Coronary artery (tissue), 2 donors: ENCODE results near the gene KLK7.
A peak's percentile ranks its signal among the peaks of the same experiment; 100 is the strongest.

Source experiments
- DNase-seq: peaks from one replicate; pipeline ENCODE4 v3.0.0-alpha.2; 2017; ENCODE audit warnings: low spot score
- H3K27ac ChIP-seq, 2 donors: fragments of 200-600 bp; sonication (generic); one replicate each; pipeline ENCODE4 v1.5.1; 2016 to 2019
- H3K4me3 ChIP-seq: fragments of 200-600 bp; sonication (generic); 2 replicates; pipeline ENCODE4 v1.5.1; 2016; ENCODE audit warnings: mild to moderate bottlenecking, moderate library complexity
- CTCF ChIP-seq: fragments of 200-600 bp; sonication (generic); IDR thresholded peaks from one replicate; pipeline ENCODE4 v1.5.1; 2019; ENCODE audit warnings: antibody characterized with exemption

Gene KLK7

GRCh38 chr19:51020988-51021651 lies 37.4 kb upstream of the KLK7 start:
- DNase-seq: no peak
- Histone ChIP-seq H3K27ac (no peak overlapping the region), H3K4me3 (no peak overlapping the region)
- TF ChIP-seq CTCF: no peak

GRCh38 chr19:51019544-51019925 lies 35.8 kb upstream of the KLK7 start, which contains the start of gene KLK10:
KLK10 (minus strand) TSS chr19:51019709; CDS start chr19:51019130, 579 bp downstream.
- no peak for DNase-seq
- no peak for TF ChIP-seq CTCF
- Histone ChIP-seq H3K4me3 (peak within 1 kb of the TSS; percentile 66), H3K27ac (no peak within 1 kb of the TSS)

DNA sequence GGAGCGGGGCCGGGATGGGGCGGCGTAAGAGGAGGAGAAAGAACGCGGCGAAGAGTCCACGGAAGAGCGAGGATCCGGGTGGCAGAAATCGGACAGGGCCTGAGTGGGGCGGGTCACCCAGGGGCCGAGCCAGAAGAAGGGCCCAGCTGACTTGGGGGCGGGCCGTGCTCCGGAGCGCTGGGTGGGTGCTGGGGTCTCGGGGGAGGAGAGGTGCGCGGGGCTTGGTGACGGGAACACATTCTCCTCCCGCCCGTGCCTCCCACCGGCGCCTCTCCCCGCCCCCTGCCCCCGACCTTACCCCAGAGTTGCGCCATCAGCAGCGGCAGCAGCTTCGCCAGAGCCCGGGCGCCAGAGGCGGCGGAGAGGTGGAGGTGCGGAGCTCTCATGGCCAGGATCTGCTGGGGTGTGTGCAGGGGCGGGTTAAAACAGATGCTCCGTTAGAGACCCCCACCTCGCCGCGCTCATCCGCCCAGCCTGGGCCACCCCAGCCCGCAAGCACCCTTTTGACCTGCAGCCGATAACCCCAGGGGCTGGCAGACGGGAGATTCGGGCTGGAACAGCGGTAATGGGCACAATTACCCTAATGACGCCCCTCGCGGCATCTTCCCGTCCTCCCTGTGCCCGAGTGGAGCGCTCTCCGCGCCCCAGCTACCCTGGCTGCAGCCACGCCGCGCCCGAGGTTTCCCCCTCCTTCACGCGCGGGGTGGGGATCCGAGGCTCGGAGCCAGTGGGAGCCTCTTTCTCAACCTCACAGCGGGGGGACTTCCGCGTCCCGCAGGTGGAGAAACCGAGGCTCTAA lies 35.2 kb upstream of the KLK7 start:
- no peak for TF ChIP-seq CTCF
- no peak overlapping the region for H3K27ac ChIP-seq
- no peak for DNase-seq
- peak overlapping the region; percentile 66 for H3K4me3 ChIP-seq

DNA sequence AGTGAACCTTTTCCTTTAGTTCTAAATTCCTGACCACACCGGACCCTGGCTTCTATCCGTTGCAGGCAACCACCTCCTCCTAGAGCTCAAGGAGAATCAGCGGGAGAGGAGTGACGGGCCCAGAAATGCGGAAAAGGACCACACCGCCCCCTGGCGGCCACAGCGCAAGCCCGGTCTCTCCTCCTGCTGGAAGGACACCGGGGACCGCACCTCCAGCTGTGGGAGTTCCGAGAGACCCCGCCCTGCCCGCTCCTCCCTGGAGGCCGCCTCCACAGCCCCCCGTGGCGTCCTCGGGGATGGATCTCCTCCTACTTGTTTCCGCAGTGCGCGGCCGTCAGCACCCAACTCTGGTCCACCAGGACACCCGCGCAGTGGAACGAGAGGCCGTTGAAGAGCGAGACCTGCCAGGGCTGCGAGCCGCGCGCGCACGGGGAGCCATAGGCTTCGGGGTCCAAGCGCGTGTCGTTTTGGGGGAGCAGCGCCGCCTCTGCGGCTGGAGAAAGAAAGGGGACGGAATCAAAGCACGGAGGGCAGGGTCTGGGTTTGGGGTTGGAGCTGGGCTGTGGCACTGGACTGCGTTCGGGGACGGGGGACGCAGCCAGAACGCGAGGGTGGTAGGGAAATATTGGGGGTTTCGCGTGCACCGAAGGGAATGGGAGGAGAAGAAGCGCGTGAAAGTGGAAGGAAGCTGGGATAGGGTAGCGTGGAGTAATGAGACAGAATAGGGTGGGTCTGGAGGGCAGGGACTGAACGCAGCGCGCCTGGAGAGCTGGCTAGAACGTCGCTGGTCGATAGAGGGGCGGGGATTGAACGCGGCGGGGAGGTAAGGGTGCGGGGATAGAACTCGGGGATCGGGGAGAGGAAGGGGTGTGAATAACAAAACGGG lies 33.3 kb upstream of the KLK7 start:
- no peak for TF ChIP-seq CTCF
- DNase-seq: no peak
- H3K27ac ChIP-seq: no peak overlapping the region
- peak overlapping the region; percentile 53 for H3K4me3 ChIP-seq

GRCh38 chr19:51015691-51016267 lies 32.1 kb upstream of the KLK7 start:
- Histone ChIP-seq H3K4me3 (no peak overlapping the region), H3K27ac (no peak overlapping the region)
- DNase-seq: no peak
- no peak for TF ChIP-seq CTCF

DNA sequence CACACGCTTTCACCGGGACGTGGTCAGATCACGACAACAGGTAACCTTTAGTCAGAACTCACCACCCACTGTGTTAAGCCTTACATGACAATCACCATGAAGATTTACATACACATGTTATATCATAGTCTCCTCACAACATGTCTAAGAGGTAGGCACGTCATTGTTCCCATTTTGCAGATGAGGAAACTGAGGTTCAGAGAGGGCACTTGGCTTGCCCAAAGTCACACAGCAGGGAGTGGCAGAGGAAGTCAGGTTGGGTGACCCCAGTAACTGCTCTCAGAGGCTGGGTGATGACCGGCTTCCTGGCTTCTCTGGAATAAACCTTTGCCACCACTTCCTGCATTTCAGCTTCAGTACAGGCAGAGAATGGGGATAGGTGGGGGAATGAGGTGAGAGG lies 30.5 kb upstream of the KLK7 start:
- no peak overlapping the region for H3K27ac ChIP-seq
- no peak for DNase-seq
- TF ChIP-seq CTCF: no peak
- no peak overlapping the region for H3K4me3 ChIP-seq
